NCI-H748 (cell line): ENCODE data around the gene CDH11.

Experiments used
- DNase-seq: peaks from one replicate; lab custom pipeline; 2025; ENCODE audit not compliant: unreplicated experiment; lab: John Stamatoyannopoulos, UW

The CDH11 gene, protein sequence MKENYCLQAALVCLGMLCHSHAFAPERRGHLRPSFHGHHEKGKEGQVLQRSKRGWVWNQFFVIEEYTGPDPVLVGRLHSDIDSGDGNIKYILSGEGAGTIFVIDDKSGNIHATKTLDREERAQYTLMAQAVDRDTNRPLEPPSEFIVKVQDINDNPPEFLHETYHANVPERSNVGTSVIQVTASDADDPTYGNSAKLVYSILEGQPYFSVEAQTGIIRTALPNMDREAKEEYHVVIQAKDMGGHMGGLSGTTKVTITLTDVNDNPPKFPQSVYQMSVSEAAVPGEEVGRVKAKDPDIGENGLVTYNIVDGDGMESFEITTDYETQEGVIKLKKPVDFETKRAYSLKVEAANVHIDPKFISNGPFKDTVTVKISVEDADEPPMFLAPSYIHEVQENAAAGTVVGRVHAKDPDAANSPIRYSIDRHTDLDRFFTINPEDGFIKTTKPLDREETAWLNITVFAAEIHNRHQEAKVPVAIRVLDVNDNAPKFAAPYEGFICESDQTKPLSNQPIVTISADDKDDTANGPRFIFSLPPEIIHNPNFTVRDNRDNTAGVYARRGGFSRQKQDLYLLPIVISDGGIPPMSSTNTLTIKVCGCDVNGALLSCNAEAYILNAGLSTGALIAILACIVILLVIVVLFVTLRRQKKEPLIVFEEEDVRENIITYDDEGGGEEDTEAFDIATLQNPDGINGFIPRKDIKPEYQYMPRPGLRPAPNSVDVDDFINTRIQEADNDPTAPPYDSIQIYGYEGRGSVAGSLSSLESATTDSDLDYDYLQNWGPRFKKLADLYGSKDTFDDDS

GRCh38 chr16:65121870-65122723 is at the start of gene CDH11:
CDH11 (minus strand) TSS chr16:65122063; CDS start chr16:65004869, 117,194 bp downstream.
- DNase-seq = peak; percentile 39

DNA sequence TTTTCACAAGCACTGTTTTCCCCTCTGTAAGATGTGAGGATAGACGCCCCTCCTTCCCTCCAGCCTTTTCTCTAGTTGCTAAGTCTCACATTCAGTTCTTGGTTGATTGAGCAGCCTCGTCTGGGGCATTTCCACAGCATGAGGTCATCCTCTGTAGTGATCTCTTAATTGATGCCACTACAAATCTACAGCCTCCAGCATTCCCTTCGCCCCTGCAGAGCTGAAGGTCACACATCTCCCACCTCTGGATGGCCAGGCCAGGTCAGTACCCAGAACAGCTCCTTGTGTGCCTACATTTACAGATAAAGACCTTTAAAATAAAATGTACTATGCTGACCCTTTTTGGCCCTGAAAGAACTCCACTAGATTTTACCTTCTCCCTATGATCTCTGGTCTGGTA is 32.5 kb upstream of the CDH11 start:
- no peak for DNase-seq

DNA sequence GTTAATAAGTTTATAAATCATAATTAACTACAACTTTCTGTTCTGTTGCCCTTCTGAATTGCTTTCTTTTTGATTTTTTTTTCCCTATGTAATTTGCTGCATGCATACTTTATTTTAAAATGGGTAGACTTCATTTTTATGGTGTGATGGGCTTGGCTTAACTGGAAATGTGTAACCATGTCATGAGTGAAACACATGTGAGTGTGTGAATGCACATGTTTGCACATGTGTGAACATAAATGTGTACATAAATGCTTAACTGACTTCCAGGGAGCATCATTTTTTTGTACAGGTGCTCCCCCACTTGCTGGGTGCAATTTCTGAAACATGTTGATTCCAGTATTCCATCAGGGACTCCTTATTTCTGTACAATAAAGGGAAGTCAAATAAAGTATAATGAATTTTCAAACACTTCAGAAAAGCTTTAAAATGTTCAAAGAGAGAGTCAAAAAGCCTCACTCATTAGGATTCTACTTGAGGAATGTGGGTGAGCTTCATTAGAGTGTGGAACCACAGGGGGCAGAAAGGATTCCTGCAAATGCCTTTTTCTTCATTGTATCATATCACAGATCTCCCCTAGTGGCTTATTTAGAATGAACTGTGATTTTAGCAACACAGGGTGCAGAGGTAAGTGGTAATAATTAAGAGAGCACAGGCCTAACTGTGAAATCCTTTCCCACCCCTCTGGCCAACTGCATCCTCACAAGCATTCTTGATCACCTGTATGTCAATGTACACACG is 31.7 kb upstream of the CDH11 start:
- no peak for DNase-seq

GRCh38 chr16:65148804-65149203 is 26.9 kb upstream of the CDH11 start:
- no peak for DNase-seq

DNA sequence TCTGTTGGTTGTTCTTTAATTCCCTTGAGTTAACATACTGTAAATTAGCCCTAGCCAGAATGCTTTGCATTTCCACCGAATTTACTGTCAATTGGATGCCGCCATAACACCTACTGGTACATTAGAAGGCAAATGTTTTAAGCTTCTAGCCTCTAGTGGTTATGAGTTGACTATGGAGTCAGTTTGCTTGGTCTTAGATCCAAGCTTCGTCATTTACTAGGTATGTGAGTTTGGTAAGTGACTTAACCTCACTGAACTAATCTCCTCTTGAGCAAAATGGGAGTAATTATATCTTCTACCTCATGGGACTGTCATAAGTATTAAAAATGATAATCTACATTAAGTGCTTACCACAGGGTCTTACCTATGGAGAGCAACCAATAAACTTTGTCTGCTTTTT is 20.4 kb upstream of the CDH11 start:
- DNase-seq = no peak

DNA sequence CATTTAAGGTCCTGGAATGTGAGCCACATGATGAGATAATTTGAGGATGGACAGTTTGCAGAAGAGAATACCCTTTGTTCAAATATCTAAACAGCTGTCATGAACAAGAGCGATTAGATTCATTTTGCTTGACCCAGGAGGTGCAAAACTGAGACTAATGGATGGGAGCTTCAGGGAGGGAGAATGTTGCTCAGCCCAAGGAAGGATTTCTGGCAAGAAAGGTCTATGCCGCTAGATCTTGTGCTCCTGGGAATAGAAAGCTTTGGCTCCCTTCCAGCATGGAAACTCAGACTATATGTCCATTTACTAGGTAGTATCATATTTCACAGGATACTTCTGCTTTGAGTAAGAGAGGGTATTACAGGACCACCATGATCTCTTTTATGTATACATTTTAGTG is 14.8 kb upstream of the CDH11 start:
- peak; percentile 67 for DNase-seq

DNA sequence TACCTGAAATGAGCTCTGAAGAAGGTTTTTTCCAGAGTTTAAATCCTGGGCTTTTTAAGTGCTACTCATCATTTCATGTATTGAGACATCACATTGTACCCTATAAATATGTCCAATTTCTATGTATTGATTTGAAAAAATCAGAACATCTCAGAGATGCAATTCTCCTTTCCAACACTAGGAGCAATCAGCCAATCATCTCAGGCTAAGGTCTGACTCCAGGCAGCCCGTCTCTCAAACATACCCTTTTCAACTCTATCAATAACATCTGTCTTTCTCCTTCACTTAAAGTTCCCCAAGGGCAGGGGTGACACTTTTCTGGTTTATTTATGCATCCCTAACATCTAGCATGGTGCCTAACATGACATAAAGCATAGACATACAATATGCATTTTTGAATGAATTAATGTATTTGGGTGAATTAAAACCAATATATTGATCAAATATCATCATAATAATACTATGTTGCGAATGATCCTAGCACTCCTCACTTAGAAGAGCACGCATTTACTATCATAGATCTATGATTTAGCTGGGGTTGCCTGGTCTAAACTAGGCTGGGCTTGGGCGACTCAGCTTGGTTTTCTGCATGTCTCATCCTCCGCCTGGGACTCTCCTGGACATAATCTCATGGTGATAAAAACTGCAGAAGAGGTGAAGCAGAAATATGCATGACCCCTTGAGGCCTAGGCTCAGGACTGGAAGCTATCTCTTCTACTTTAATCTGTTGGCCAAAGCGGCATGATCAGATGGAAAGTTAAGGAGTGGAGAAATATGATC is 5.2 kb upstream of the CDH11 start:
- peak; percentile 3 for DNase-seq

DNA sequence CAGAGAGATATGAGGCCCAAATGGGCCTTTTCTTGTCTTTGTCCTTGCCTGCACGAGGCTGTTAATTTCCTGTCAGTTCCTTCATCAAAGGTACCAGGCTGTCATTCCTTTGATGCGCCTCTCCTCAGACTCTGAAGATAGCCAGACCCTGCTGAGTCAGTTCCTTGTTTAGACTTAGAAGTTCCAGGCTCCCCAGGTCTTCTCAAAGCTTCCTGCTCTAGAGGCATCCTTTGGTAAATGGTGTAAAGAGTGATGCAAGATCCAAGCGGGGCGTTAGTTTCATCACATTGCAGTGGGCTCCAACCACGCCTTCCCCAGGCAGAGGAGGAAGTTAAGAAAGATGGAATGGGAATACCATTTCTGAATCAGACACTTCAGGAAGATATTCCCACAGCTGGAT is 4.0 kb upstream of the CDH11 start:
- no peak for DNase-seq

GRCh38 chr16:65125322-65125721 is 3.5 kb upstream of the CDH11 start:
- DNase-seq = no peak

DNA sequence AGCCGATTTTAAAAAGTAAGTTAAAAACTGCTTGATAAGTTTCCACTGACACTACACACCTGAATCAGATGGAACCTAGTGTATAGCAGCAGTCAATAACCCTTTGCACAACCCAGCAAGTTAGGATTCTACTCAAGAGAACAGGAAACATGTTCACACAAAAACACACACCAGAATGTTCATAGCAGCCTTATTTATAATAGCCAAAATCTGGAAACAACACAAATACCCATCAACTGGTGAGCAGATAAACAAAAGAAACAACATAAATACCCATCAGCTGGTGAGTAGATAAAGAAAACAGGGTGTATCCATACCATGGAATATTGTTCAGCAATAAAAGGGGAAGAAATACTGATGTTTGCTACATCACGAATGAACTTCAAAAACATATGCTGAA is 2.7 kb upstream of the CDH11 start:
- no peak for DNase-seq

DNA sequence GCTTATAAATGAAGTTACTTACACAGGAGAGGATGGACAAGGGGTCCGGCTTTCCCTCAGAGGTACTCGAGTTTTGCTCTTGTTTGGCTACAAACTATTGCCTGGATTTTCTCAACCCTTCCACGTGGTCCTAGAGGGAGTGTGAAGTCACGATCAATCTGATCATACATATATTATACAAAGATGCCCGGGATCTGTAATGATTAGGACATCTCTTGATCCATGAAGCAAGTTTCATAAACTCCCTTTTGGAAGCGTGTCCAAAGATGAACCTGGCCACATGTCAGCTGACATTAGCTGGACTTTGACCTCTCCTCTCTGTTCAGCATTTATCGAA is 2.3 kb upstream of the CDH11 start:
- no peak for DNase-seq

DNA sequence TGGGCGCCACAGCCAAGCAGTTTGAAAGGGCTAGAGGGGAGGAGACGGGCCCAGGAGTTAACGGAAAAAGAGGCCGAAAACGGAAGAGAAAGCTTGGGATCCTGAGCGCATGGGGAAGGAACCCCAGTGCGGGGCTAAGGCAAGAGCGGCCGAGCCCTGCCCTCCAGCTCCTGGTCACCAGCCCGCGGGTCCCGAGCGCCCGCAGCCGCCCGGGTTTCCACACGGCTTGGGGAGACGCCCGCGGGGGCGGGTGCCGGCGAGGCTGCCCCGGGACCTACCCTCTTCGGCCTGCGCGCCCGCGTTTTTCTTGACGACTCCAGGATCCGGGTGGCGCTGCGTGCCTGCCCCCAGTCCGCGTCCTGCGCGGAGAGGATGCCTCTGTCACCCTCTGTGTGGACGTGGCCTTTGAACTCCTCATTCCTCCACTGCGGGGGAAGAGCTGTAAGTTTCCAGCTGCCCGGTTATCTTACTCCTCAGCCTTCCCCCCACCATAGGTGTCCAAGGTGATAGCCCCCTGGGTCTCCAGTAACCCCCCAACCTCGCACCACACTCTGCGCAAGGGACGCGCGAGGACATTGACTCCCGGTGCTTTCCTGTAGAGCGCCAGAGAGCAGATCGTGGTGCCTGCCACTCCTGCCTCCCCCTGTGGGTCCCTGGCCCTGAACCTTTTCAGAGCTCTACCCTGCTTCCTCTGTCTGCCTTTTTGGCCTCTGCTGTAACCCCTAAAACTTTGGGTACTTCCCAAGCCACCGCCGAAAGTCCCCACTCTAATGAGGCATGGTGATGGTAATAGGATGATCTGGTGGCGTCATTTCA is 1.7 kb upstream of the CDH11 start:
- DNase-seq = peak; percentile 19

GRCh38 chr16:65122724-65123395 is 997 bp upstream of the CDH11 start:
- peak; percentile 36 for DNase-seq

- DNase-seq = peak; percentile 12
Measured at GRCh38 chr16:65120831-65121721, 787 bp downstream of the CDH11 start.

- DNase-seq = no peak
Measured at GRCh38 chr16:65120461-65120830, 1.4 kb downstream of the CDH11 start.

- DNase-seq = peak; percentile 2
Measured at GRCh38 chr16:65119901-65120401, 1.9 kb downstream of the CDH11 start.

GRCh38 chr16:65119435-65119834 is 2.4 kb downstream of the CDH11 start:
- no peak for DNase-seq
